Fibroblast of the aortic adventitia (primary cell): ENCODE measurements around the gene ERC1. TPM values are rescaled to one million over a fixed set of nuclear protein-coding genes. Genes with fewer than 3 reads are reported as not detected.

Experiments
- DNase-seq: peaks from one replicate; pipeline ENCODE4 v3.0.0-alpha.2; 2010; ENCODE audit warnings: low read depth
- H3K4me3 ChIP-seq: 2 replicates; pipeline ENCODE4 v1.5.1; 2011; ENCODE audit warnings: low read depth, mild to moderate bottlenecking, control low read depth, low read length, moderate library complexity
- CTCF ChIP-seq: IDR thresholded peaks from 2 replicates; pipeline ENCODE4 v1.5.1; 2011; ENCODE audit warnings: mild to moderate bottlenecking, low read length, control low read depth, inconsistent platforms; ENCODE audit not compliant: insufficient read depth
- total RNA-seq: library from RNA; depleted of rRNA; stranded (reverse); fragments of >200 nt; gene quantifications from 2 replicates; pipeline ENCODE4 v1.2.3, GENCODE V29; 2012; ENCODE audit warnings: low replicate concordance

Gene ERC1
- total RNA-seq, 1 donor = 50.9 TPM

GRCh38 chr12:1216560-1216959 is 225.5 kb downstream of the ERC1 start:
- DNase-seq = no peak
- TF ChIP-seq CTCF = no peak
- H3K4me3 ChIP-seq = no peak overlapping the region

GRCh38 chr12:1217191-1217949 is 226.3 kb downstream of the ERC1 start:
- TF ChIP-seq CTCF = no peak
- DNase-seq = peak; percentile 94
- H3K4me3 ChIP-seq = no peak overlapping the region

- no peak for DNase-seq
- no peak for TF ChIP-seq CTCF
- H3K4me3 ChIP-seq = no peak overlapping the region
Observed at GRCh38 chr12:1218369-1218768, 227.3 kb downstream of the ERC1 start.

GRCh38 chr12:1220127-1221092 is 229.4 kb downstream of the ERC1 start:
- H3K4me3 ChIP-seq = no peak overlapping the region
- peak; percentile 14 for DNase-seq
- TF ChIP-seq CTCF = no peak

- TF ChIP-seq CTCF = no peak
- no peak overlapping the region for H3K4me3 ChIP-seq
- DNase-seq = no peak
Observed at GRCh38 chr12:1222858-1223639, 232.0 kb downstream of the ERC1 start.

GRCh38 chr12:1226951-1227350 is 235.9 kb downstream of the ERC1 start:
- H3K4me3 ChIP-seq = no peak overlapping the region
- no peak for TF ChIP-seq CTCF
- no peak for DNase-seq
